Glutamatergic neuron (in vitro differentiated cells): ENCODE data around the gene WDR27. TPM values are rescaled to one million over a fixed set of nuclear protein-coding genes. Genes with fewer than 3 reads are reported as not detected.

Experiments used
- DNase-seq: peaks from one replicate; pipeline ENCODE4 v3.0.0; 2022
- H3K27ac Mint-ChIP-seq: one replicate; pipeline ENCODE4 v1.8.0; 2020; ENCODE audit warnings: mild to moderate bottlenecking, mixed read lengths, inconsistent platforms; ENCODE audit not compliant: unreplicated experiment
- H3K27me3 Mint-ChIP-seq: one replicate; pipeline ENCODE4 v1.8.0; 2020; ENCODE audit warnings: mild to moderate bottlenecking, moderate library complexity, mixed read lengths, inconsistent platforms; ENCODE audit not compliant: unreplicated experiment
- H3K36me3 Mint-ChIP-seq: one replicate; pipeline ENCODE4 v1.8.0; 2020; ENCODE audit warnings: mild to moderate bottlenecking, mixed read lengths, inconsistent platforms; ENCODE audit not compliant: unreplicated experiment
- H3K4me1 Mint-ChIP-seq: one replicate; pipeline ENCODE4 v1.8.0; 2020; ENCODE audit warnings: mild to moderate bottlenecking, low read depth, mixed read lengths, inconsistent platforms; ENCODE audit not compliant: unreplicated experiment
- H3K4me3 Mint-ChIP-seq: one replicate; pipeline ENCODE4 v1.8.0; 2020; ENCODE audit warnings: mild to moderate bottlenecking, mixed read lengths, inconsistent platforms; ENCODE audit not compliant: unreplicated experiment
- H3K9me3 Mint-ChIP-seq: one replicate; pipeline ENCODE4 v1.8.0; 2020; ENCODE audit warnings: mild to moderate bottlenecking, moderate library complexity, mixed read lengths, inconsistent platforms; ENCODE audit not compliant: unreplicated experiment
- CTCF ChIP-seq: fragments of 200-600 bp; sonication (generic); IDR thresholded peaks from one replicate; pipeline ENCODE4 v1.5.0; 2021; ENCODE audit not compliant: partially characterized antibody, unreplicated experiment
- total RNA-seq: library from RNA; stranded (reverse); fragmentation: NEBNext Ultra II Directional; extraction: Animal tissue kit (Norgen Biotek cat#: 25700); gene quantifications from one replicate; pipeline ENCODE4 v1.2.1, GENCODE V29; 2021; ENCODE audit not compliant: unreplicated experiment

The WDR27 gene
- total RNA-seq, 1 donor from 2014 or later: 64.8 TPM

DNA sequence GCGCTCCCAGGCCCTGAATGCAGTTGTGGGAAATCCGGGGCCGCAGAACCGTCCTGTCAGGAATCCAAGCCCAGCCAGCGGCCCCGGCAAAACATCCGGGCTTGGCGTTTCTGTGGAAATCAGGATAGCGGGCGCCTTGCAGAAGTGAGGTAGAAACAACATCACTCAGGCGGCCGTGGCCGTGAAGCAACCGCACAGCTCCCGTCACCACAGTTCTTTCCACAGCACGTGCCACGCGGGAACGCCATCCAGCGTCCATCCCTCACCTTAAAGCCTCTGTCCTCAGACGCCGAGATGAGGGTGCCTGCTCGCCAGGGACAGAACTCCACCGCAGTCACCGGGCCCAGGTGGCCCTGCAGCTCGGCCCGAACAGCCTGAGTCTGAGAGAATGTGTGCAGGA is 34.1 kb downstream of the WDR27 start:
- H3K9me3 Mint-ChIP-seq: no peaks in the 10 kb centered on the region
- no peak for TF ChIP-seq CTCF
- no peak overlapping the region for H3K27ac Mint-ChIP-seq
- H3K27me3 Mint-ChIP-seq: no peaks in the 10 kb centered on the region
- H3K4me1 Mint-ChIP-seq: peaks cover 5% of the 10 kb centered on the region
- peaks cover 6% of the 10 kb centered on the region for H3K36me3 Mint-ChIP-seq
- H3K4me3 Mint-ChIP-seq: no peak overlapping the region
- DNase-seq: no peak

GRCh38 chr6:169666441-169666840 is 35.4 kb downstream of the WDR27 start:
- no peaks in the 10 kb centered on the region for H3K9me3 Mint-ChIP-seq
- no peak overlapping the region for H3K4me3 Mint-ChIP-seq
- peaks cover 5% of the 10 kb centered on the region for H3K4me1 Mint-ChIP-seq
- peaks cover 6% of the 10 kb centered on the region for H3K36me3 Mint-ChIP-seq
- DNase-seq: no peak
- TF ChIP-seq CTCF: no peak
- H3K27me3 Mint-ChIP-seq: no peaks in the 10 kb centered on the region
- no peak overlapping the region for H3K27ac Mint-ChIP-seq

- H3K4me1 Mint-ChIP-seq: peaks cover 5% of the 10 kb centered on the region
- peaks cover 6% of the 10 kb centered on the region for H3K36me3 Mint-ChIP-seq
- H3K9me3 Mint-ChIP-seq: no peaks in the 10 kb centered on the region
- no peaks in the 10 kb centered on the region for H3K27me3 Mint-ChIP-seq
- TF ChIP-seq CTCF: no peak
- no peak for DNase-seq
- H3K27ac Mint-ChIP-seq: no peak overlapping the region
- H3K4me3 Mint-ChIP-seq: no peak overlapping the region
Observed at GRCh38 chr6:169665289-169665688, 36.5 kb downstream of the WDR27 start.

GRCh38 chr6:169664227-169664626 is 37.6 kb downstream of the WDR27 start:
- Mint-ChIP-seq H3K36me3 (peaks cover 9% of the 10 kb centered on the region), H3K9me3 (no peaks in the 10 kb centered on the region), H3K27ac (no peak overlapping the region), H3K4me1 (peaks cover 3% of the 10 kb centered on the region), H3K27me3 (peaks cover 4% of the 10 kb centered on the region), H3K4me3 (no peak overlapping the region)
- DNase-seq: no peak
- no peak for TF ChIP-seq CTCF

GRCh38 chr6:169663468-169663867 is 38.4 kb downstream of the WDR27 start:
- peaks cover 13% of the 10 kb centered on the region for H3K36me3 Mint-ChIP-seq
- no peak overlapping the region for H3K4me3 Mint-ChIP-seq
- H3K27ac Mint-ChIP-seq: no peak overlapping the region
- no peak for DNase-seq
- H3K4me1 Mint-ChIP-seq: peaks cover 3% of the 10 kb centered on the region
- no peak for TF ChIP-seq CTCF
- H3K9me3 Mint-ChIP-seq: no peaks in the 10 kb centered on the region
- H3K27me3 Mint-ChIP-seq: peaks cover 4% of the 10 kb centered on the region
